AG04450 (cell line): ENCODE data around the gene HEPN1. TPM values are rescaled to one million over a fixed set of nuclear protein-coding genes. Genes with fewer than 3 reads are reported as not detected.

Source experiments
- CTCF ChIA-PET: fragments of 300-600, 350-600 bp; formaldehyde crosslinking; extraction: SDS; loops from one replicate; lab custom pipeline; 2022; ENCODE audit warnings: antibody characterized with exemption, inconsistent platforms; lab: Charles Lee
- POLR2A ChIA-PET: fragments of 350-600 bp; formaldehyde crosslinking; extraction: SDS; loops from one replicate; lab custom pipeline; 2021; ENCODE audit warnings: antibody characterized with exemption, inconsistent platforms; lab: Yijun Ruan, JAX
- DNase-seq: peaks from one replicate; pipeline ENCODE4 v3.0.0-alpha.2; 2011; ENCODE audit warnings: low read depth, low spot score
- H3K27ac ChIP-seq: one replicate; pipeline ENCODE4 v1.5.1; 2012; ENCODE audit warnings: low read depth, low read length, control low read depth
- H3K27me3 ChIP-seq: one replicate; pipeline ENCODE4 v1.6.0; 2012; ENCODE audit warnings: low read length; ENCODE audit not compliant: control insufficient read depth, insufficient read depth
- H3K4me3 ChIP-seq: 2 replicates; pipeline ENCODE4 v1.5.1; 2011; ENCODE audit warnings: mild to moderate bottlenecking, low read depth, low read length, control low read depth
- H3K9me3 ChIP-seq: 2 replicates; pipeline ENCODE4 v1.5.1; 2012; ENCODE audit warnings: low read length; ENCODE audit not compliant: control insufficient read depth, insufficient read depth
- CTCF ChIP-seq: IDR thresholded peaks from 2 replicates; pipeline ENCODE4 v1.5.1; 2011; ENCODE audit warnings: low read depth, low read length, control low read depth, inconsistent platforms
- polyA plus RNA-seq: library from polyadenylated mRNA; depleted of rRNA; stranded (reverse); fragments of >200 nt; gene quantifications from 2 replicates; pipeline ENCODE4 v1.2.3, GENCODE V29; 2011

Gene HEPN1
- polyA plus RNA-seq, 1 experiment = not detected

- no peak for DNase-seq
- Histone ChIP-seq H3K27me3 (no peaks in the 10 kb centered on the region), H3K27ac (no peak overlapping the region), H3K4me3 (no peak overlapping the region), H3K9me3 (no peaks in the 10 kb centered on the region)
- ChIA-PET CTCF (interaction anchor here (0.8 to 3.8 kb wide), 5 partner anchors 8 to 142 kb away, joined by 3 to 19 read pairs (median 4); partner anchors contain the start of gene HEPACAM), POLR2A (no interaction called here)
- no peak for TF ChIP-seq CTCF
Observed at GRCh38 chr11:124943254-124943616, 24.2 kb downstream of the HEPN1 start.

GRCh38 chr11:124943741-124944140 is 24.7 kb downstream of the HEPN1 start:
- Histone ChIP-seq H3K4me3 (no peak overlapping the region), H3K27ac (no peak overlapping the region), H3K27me3 (no peaks in the 10 kb centered on the region), H3K9me3 (no peaks in the 10 kb centered on the region)
- CTCF ChIA-PET = interaction anchor here (0.6 to 3.8 kb wide), 6 partner anchors 8 to 625 kb away, joined by 3 to 19 read pairs (median 4); partner anchors contain the start of gene HEPACAM
- TF ChIP-seq CTCF = no peak
- no peak for DNase-seq
- POLR2A ChIA-PET = interaction anchor here (0.7 kb wide), 1 partner anchor 262 kb away, joined by 4 read pairs; no protein-coding TSS in a partner anchor

GRCh38 chr11:124944565-124944964 is 25.5 kb downstream of the HEPN1 start:
- no peak overlapping the region for H3K4me3 ChIP-seq
- no peaks in the 10 kb centered on the region for H3K9me3 ChIP-seq
- ChIA-PET POLR2A (interaction anchor here (0.7 kb wide), 1 partner anchor 261 kb away, joined by 4 read pairs; no protein-coding TSS in a partner anchor), CTCF (interaction anchor here (0.6 to 3.8 kb wide), 6 partner anchors 9 to 624 kb away, joined by 3 to 19 read pairs (median 4); partner anchors contain the start of gene HEPACAM)
- H3K27me3 ChIP-seq = no peaks in the 10 kb centered on the region
- TF ChIP-seq CTCF = no peak
- no peak for DNase-seq
- H3K27ac ChIP-seq = no peak overlapping the region

GRCh38 chr11:124945826-124946225 is 26.8 kb downstream of the HEPN1 start:
- Histone ChIP-seq H3K4me3 (no peak overlapping the region), H3K27me3 (no peaks in the 10 kb centered on the region), H3K9me3 (no peaks in the 10 kb centered on the region), H3K27ac (no peak overlapping the region)
- POLR2A ChIA-PET = no interaction called here
- TF ChIP-seq CTCF = no peak
- CTCF ChIA-PET = interaction anchor here (0.6 to 1.2 kb wide), 2 partner anchors 26 to 69 kb away, joined by 3 to 5 read pairs; no protein-coding TSS in a partner anchor
- DNase-seq = no peak

- POLR2A ChIA-PET = no interaction called here
- no peak for DNase-seq
Observed at GRCh38 chr11:124946735-124947141, 27.7 kb downstream of the HEPN1 start.

More at GRCh38 chr11:124946735-124947141, 27.7 kb downstream of the HEPN1 start:
- Histone ChIP-seq H3K27ac (no peak overlapping the region), H3K9me3 (no peaks in the 10 kb centered on the region), H3K27me3 (no peaks in the 10 kb centered on the region), H3K4me3 (no peak overlapping the region)
- no peak for TF ChIP-seq CTCF
- CTCF ChIA-PET = no interaction called here
